ENCODE results near the gene PANK1. TPM values are rescaled to one million over a fixed set of nuclear protein-coding genes. Genes with fewer than 3 reads are reported as not detected.

The PANK1 gene
- total and polyA plus RNA-seq, 9 of the 15 experiments (the other 6 are each of a cell fraction or from before 2014, with no cell fraction given) = 1.7 to 10.7 (median 6.5) TPM

DNA sequence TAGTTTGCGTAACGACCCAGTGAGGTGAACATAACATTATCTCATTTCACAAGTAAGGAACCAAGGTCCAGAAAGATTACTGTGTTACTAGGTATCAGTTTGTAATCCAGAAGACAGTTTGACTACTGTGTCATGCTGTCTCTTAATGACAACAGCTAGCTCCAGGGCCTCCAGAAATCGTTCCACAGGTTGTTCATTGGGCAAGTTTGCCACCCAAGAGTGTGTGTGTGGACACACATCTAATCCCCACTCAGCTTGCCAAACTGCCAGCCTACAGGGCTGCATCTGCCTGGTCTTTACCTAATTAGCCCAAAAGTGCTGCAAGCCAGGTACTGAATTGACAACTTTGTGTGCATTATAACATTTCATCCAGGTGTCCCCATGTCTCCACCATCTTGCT is 81.7 kb downstream of the PANK1 start:
- H3K4me2 ChIP-seq (ENCODE audit: insufficient read depth, low read length) = no peak overlapping the region
- peaks cover 0 to 4% of the 10 kb centered on the region in 2 experiments; a peak in 1 of 5 replicates for H3K27me3 ChIP-seq (ENCODE audit: control insufficient read depth in 2 of 2, insufficient read depth in 2 of 2, low read length in 2 of 2)
- 24% methylated on average over 3 of the region's 3 CpGs for WGBS (ENCODE audit: insufficient coverage, low coverage, missing lambda C conversion rate)
- no peaks in the 10 kb centered on the region for H4K20me1 ChIP-seq (replicated peaks; ENCODE audit: control insufficient read depth, insufficient read depth, low read length)
- no peaks in the 10 kb centered on the region for H3K79me2 ChIP-seq (ENCODE audit: control insufficient read depth, insufficient read depth, low read length)
- no peak overlapping the region for H3K4me3 ChIP-seq
- no peak overlapping the region for H3K27ac ChIP-seq (ENCODE audit: extremely low read depth, low read depth, low read length)
- H2AFZ ChIP-seq (ENCODE audit: low read depth, low read length) = no peak overlapping the region
- TF ChIP-seq ZNF583 (CRISPR knock-in tag; IDR thresholded peaks at IDR 0.05) (no peak), NR2F6 (CRISPR knock-in tag; IDR thresholded peaks at IDR 0.05) (no peak), DACH1 (IDR thresholded peaks at IDR 0.05; ENCODE audit: partially characterized antibody) (no peak), ZNF830 (CRISPR knock-in tag; IDR thresholded peaks at IDR 0.05) (no peak), HEY1 (CRISPR knock-in tag; IDR thresholded peaks at IDR 0.05; ENCODE audit: borderline replicate concordance) (no peak), GABPA (tag; conservative IDR thresholded peaks at IDR 0.05; ENCODE audit: low read depth) (no peak), CHD1 (IDR thresholded peaks at IDR 0.05; ENCODE audit: low read length) (no peak), SMAD1 (IDR thresholded peaks at IDR 0.05; ENCODE audit: low read depth, low read length, partially characterized antibody) (no peak), ATF1 (CRISPR knock-in tag; IDR thresholded peaks at IDR 0.05) (no peak), ATF1 (tag; IDR thresholded peaks at IDR 0.05) (no peak), CC2D1A (IDR thresholded peaks at IDR 0.05) (no peak), MTA1 (IDR thresholded peaks at IDR 0.05; ENCODE audit: borderline replicate concordance) (no peak)
- TF ChIP-seq, protein P1, sequence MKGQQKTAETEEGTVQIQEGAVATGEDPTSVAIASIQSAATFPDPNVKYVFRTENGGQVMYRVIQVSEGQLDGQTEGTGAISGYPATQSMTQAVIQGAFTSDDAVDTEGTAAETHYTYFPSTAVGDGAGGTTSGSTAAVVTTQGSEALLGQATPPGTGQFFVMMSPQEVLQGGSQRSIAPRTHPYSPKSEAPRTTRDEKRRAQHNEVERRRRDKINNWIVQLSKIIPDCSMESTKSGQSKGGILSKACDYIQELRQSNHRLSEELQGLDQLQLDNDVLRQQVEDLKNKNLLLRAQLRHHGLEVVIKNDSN (CRISPR knock-in tag; IDR thresholded peaks at IDR 0.05) = no peak
- ChIA-PET POLR2A (no interaction called here), CTCF (ENCODE audit: low intra/inter-chr PET ratio) (interaction anchor here (0.8 to 1.2 kb wide), 2 partner anchors 346 to 347 kb away, joined by 3 to 5 read pairs; no protein-coding TSS in a partner anchor)
- ATAC-seq (no peak), DNase-seq (ENCODE audit: extremely low read depth in 1 of 4, low spot score in 3 of 4) (no peak), FAIRE-seq (no peak)
- intact Hi-C loops (cut with micrococcal nuclease) = loop anchor here (10.0 kb wide), 1 partner anchor 269 kb away; no protein-coding TSS in a partner anchor
- in situ Hi-C loops (cut with MboI) = no loop called here
- no peak overlapping the region for H3K9ac ChIP-seq (ENCODE audit: insufficient read depth in 1 of 2, low read depth in 2 of 2, low read length in 2 of 2)
- no peaks in the 10 kb centered on the region for H3K36me3 ChIP-seq (ENCODE audit: control insufficient read depth, insufficient read depth, low read length)
- no peaks in the 10 kb centered on the region; a peak in 1 of 5 replicates for H3K4me1 ChIP-seq (replicated peaks in 1 of 2; ENCODE audit: control insufficient read depth in 2 of 2, insufficient read depth in 2 of 2, low read length in 2 of 2)
- H3K9me3 ChIP-seq (replicated peaks; ENCODE audit: control insufficient read depth, insufficient read depth, low read depth, low read length) = no peaks in the 10 kb centered on the region
- no peaks in the 10 kb centered on the region for H3K9me1 ChIP-seq (ENCODE audit: control insufficient read depth, insufficient read depth, low read length)
- BruUV-seq (replicated peaks) = no TSS peak
